GM18511 (cell line): ENCODE data around the gene LRBA.
"Not testable (repeated sequence)": the region's sequence is repeated elsewhere in the genome, so short reads cannot be mapped to it uniquely, and the experiment has no call there.

Experiments used
- ATAC-seq: cut with Tn5 transposase; IDR thresholded peaks from one replicate; pipeline ENCODE4 v1.9.1; 2021; ENCODE audit warnings: mild to moderate bottlenecking, moderate library complexity; ENCODE audit not compliant: unreplicated experiment

The LRBA gene

GRCh38 chr4:150578745-150579501 is 436.2 kb downstream of the LRBA start:
- ATAC-seq = no peak

DNA sequence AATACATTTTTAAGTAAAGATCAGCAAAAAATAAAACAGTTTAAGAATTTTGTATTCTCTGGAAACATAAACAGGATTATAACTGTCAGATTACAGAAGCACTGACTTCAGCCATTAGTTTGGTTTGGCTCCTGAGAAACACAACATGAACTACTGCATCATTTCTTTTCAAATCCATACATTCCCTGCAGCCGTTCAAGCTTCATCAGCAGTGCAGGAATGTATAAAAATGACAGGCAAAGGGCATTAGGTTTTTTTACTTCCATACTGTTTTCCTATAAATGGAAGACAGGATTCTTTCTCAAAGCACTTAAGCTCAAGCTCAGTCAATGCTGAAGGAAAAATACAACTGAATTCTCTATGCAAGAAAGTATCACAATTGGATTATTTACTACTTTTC is 437.3 kb downstream of the LRBA start:
- no peak for ATAC-seq

GRCh38 chr4:150574678-150575077 is 440.4 kb downstream of the LRBA start:
- no peak for ATAC-seq

DNA sequence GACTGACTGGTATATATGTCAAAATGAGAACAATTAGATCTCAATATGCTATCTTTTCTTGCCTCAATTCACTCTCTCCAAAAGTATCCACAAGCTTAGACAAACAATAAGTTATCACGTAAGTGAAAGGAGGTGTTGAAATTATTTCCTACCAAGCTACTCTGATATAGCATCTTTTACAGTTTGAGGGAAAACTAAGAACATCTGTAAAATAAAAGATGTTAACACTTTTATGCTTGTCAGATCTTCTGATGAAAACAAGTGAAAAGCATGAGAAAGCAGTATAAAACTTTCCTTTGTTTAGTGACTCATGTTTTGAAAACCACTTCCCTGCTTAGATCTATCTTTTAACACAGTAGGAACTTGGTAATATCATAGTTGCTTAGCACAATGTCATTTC is 441.6 kb downstream of the LRBA start:
- ATAC-seq = no peak

GRCh38 chr4:150572704-150573504 is 442.2 kb downstream of the LRBA start:
- ATAC-seq = no peak

GRCh38 chr4:150570862-150571261 is 444.2 kb downstream of the LRBA start:
- ATAC-seq = no peak

DNA sequence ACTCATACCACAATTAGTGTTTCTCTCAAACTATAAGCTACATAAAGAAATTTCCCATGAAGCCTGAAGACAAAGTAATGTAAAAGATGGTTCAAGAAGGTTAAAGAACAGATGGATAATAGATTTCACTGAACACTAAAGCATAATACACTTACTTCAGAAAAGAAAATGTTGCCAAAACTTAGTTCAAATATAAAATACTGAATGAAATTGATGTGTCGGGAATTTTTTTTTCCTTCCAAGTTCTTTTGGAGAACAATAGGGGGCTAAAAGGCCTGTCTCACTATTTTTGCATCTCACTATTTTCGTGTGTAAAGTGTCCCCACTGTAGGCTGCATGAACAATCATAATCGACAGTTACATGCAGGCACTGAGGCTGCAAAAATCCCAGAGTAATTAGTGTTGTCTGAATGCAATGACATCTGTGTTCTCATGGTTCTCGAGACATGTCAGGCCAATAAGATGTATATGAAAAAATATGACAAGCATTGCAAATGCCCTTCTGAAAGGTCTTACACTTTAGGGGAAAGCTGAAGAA is 445.0 kb downstream of the LRBA start:
- ATAC-seq = no peak

DNA sequence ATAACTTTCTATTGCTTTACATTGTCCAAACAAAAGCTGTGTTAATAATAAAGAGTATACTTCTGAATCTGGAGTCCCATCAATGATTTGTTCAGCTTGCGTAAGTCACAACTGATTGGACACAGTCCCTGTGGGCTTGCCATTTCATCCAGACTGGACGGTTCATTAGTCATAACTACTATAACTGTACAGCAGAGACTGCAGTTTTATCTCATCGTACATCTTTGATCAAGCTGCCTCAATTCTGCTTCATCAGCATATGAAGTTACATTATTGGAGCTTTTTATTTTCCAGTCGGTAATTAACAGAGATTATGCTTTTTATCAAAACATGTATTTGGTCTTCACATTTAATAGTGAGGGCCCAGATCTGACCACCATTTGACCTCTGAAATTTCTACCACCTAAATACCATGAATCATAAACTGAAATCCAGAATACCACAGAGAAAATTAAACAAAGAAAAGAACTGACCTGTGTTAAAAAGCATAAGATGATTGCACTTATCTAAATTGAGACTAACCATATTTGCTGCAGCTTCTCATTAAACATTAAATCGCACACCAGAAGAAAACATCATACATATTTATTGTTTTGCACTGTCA is 445.6 kb downstream of the LRBA start:
- no peak for ATAC-seq

- ATAC-seq = no peak
Observed at GRCh38 chr4:150567070-150567469, 448.0 kb downstream of the LRBA start.

- ATAC-seq = not testable (repeated sequence)
Observed at GRCh38 chr4:150564967-150565366, 450.1 kb downstream of the LRBA start.

- ATAC-seq = no peak
Observed at GRCh38 chr4:150562751-150563150, 452.3 kb downstream of the LRBA start.

GRCh38 chr4:150562250-150562649 is 452.8 kb downstream of the LRBA start:
- ATAC-seq = no peak

GRCh38 chr4:150561143-150561737 is 453.8 kb downstream of the LRBA start:
- ATAC-seq = no peak

GRCh38 chr4:150557811-150558210 is 457.3 kb downstream of the LRBA start:
- not testable (repeated sequence) for ATAC-seq

- ATAC-seq = no peak
Observed at GRCh38 chr4:150547154-150547838, 467.8 kb downstream of the LRBA start.

DNA sequence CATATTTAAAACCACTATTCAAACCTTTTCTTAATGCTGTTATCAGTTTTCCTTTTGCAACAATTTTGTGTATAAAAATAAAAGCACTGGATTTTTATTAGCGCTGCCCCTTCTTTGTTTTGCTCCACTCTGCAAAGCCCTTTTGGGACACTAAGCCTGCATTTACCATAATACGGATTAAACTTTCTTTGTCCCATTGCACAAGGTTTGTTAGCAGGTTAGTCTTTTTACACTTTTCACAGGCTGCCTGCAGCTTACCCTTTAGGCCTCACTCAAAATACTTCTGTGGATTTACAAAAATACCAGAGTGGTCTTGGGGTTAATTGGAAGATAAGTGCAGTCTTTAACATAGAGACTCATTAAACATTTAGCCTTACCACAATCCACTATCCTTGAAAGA is 468.8 kb downstream of the LRBA start:
- no peak for ATAC-seq

- no peak for ATAC-seq
Observed at GRCh38 chr4:150543042-150543441, 472.0 kb downstream of the LRBA start.

DNA sequence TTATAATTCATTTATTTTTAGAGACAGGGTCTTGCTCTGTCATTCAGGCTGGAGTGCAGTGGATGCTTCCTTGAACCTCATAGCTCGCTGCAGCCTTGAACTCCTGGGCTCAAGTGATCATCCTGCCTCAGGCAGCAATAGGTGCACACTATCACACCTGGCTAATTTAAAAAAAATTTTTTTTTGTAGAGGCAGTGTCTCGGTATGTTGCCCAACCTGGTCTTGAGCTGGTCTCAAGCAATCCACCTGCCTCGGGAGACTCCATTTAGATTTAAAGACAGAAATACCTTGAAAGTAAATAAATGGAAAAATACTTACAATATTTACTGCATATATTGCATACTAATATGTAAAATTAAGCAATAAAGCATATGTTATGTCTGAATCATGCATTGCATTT is 473.4 kb downstream of the LRBA start:
- ATAC-seq = no peak

DNA sequence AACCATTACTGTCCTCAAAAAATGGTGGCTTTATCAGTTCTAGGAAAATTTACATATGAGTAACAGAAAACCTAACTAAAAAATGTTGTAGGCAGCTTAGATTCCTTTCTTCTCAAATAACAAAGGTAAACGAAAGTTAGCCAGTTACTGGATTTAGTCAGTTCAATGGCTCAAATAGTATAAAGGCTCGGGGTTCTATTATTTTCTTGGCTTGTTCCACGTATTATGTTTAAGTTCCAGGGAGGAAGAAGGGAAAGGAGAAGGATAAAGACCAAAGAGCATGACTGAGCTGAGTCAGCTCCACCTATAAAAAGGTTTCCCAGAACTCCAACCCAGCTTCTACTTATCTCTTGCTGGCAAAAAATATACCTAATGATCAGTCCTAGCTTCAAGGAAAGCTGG is 474.1 kb downstream of the LRBA start:
- ATAC-seq = no peak

DNA sequence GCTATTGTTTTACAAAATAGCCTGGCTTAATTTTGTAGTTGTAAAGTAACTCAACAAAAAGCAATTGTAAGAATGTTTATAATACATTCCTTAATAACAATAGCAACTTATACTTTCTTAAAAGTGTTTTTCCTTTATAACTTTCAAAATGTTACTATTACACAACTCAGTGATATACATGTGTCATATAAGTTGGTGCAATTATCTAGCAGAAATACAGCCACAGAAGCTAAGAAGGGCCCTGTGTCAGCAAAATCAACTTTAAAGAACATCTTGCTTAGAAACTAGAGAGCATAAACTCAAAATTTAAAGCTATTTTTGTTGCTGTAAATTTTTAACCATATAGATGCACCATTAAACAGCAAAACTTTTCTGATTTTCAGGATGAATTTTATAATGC is 474.5 kb downstream of the LRBA start:
- ATAC-seq = no peak

DNA sequence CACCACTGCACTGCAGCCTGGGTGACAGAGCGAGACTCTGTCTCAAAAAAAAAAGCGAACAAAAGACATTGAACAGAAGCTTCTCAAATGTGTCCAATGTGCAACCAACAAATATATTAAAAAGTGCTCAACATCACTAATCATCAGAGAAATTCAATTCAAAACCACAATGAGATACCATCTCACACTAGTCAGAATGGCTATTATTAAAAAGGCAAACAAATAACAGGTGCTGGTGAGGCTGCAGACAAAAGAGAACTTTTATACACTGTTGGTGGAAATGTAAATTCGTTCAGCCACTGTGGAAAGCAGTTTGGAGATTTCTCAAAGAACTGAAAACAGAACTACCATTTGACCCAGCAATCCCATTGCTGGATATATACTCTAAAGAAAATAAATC is 477.2 kb downstream of the LRBA start:
- ATAC-seq = not testable (repeated sequence)
